NAMALWA (cell line): Measurements from ENCODE around the gene DCBLD1.

Source experiments
- DNase-seq: peaks from one replicate; pipeline ENCODE4 v3.0.0-alpha.2; 2015; ENCODE audit warnings: low spot score

The DCBLD1 gene

GRCh38 chr6:117558818-117559217 is 76.3 kb downstream of the DCBLD1 start:
- no peak for DNase-seq

GRCh38 chr6:117559299-117559698 is 76.8 kb downstream of the DCBLD1 start:
- no peak for DNase-seq

- DNase-seq = no peak
These were observed 78.7 kb downstream of the DCBLD1 start for GRCh38 chr6:117561128-117561527.

- DNase-seq = no peak
These were observed 82.2 kb downstream of the DCBLD1 start for GRCh38 chr6:117564681-117565080.

GRCh38 chr6:117568247-117568646 is 85.8 kb downstream of the DCBLD1 start:
- DNase-seq = no peak

GRCh38 chr6:117568831-117569410 is 86.4 kb downstream of the DCBLD1 start:
- DNase-seq = no peak

- DNase-seq = no peak
These were observed 90.7 kb downstream of the DCBLD1 start for GRCh38 chr6:117573006-117573680.

- DNase-seq = no peak
These were observed 91.7 kb downstream of the DCBLD1 start for GRCh38 chr6:117574198-117574597.

GRCh38 chr6:117585647-117586046 is 103.2 kb downstream of the DCBLD1 start:
- DNase-seq = no peak

GRCh38 chr6:117590447-117590846 is 108.0 kb downstream of the DCBLD1 start:
- DNase-seq = no peak

GRCh38 chr6:117591405-117591804 is 108.9 kb downstream of the DCBLD1 start:
- no peak for DNase-seq

- DNase-seq = no peak
These were observed 110.7 kb downstream of the DCBLD1 start for GRCh38 chr6:117592983-117593759.

- no peak for DNase-seq
These were observed 112.8 kb downstream of the DCBLD1 start for GRCh38 chr6:117595099-117595923.

GRCh38 chr6:117597755-117598154 is 115.3 kb downstream of the DCBLD1 start:
- no peak for DNase-seq
